GM10847 (cell line): ENCODE data around the gene P2RY2.

Experiments used
- POLR2A ChIP-seq: IDR thresholded peaks from 2 replicates; pipeline ENCODE4 v1.6.1; 2011; ENCODE audit not compliant: insufficient read length; ENCODE audit errors: extremely low read depth

Gene P2RY2

GRCh38 chr11:73196576-73196975, 21.5 kb upstream of the P2RY2 start:
- TF ChIP-seq POLR2A: no peak

- TF ChIP-seq POLR2A: no peak
Measured at GRCh38 chr11:73197348-73197747, 20.7 kb upstream of the P2RY2 start.

GRCh38 chr11:73198677-73199076, 19.4 kb upstream of the P2RY2 start:
- TF ChIP-seq POLR2A: no peak

- no peak for TF ChIP-seq POLR2A
Measured at GRCh38 chr11:73199446-73199845, 18.6 kb upstream of the P2RY2 start.

- no peak for TF ChIP-seq POLR2A
Measured at GRCh38 chr11:73200256-73200655, 17.8 kb upstream of the P2RY2 start.

- TF ChIP-seq POLR2A: no peak
Measured at GRCh38 chr11:73201249-73201648, 16.8 kb upstream of the P2RY2 start.

- no peak for TF ChIP-seq POLR2A
Measured at GRCh38 chr11:73201888-73202780, 15.9 kb upstream of the P2RY2 start.

- TF ChIP-seq POLR2A: no peak
Measured at GRCh38 chr11:73203322-73203721, 14.8 kb upstream of the P2RY2 start.

- no peak for TF ChIP-seq POLR2A
Measured at GRCh38 chr11:73203790-73204189, 14.3 kb upstream of the P2RY2 start.

- TF ChIP-seq POLR2A: no peak
Measured at GRCh38 chr11:73204711-73205121, 13.4 kb upstream of the P2RY2 start.

- TF ChIP-seq POLR2A: no peak
Measured at GRCh38 chr11:73205661-73206343, 12.3 kb upstream of the P2RY2 start.

GRCh38 chr11:73206801-73207200, 11.3 kb upstream of the P2RY2 start:
- no peak for TF ChIP-seq POLR2A

- TF ChIP-seq POLR2A: no peak
Measured at GRCh38 chr11:73209892-73210291, 8.2 kb upstream of the P2RY2 start.

- TF ChIP-seq POLR2A: no peak
Measured at GRCh38 chr11:73210916-73211667, 7.0 kb upstream of the P2RY2 start.

- TF ChIP-seq POLR2A: no peak
Measured at GRCh38 chr11:73213196-73214143, 4.6 kb upstream of the P2RY2 start.
